Measurements from ENCODE around the gene WDPCP. TPM values are rescaled to one million over a fixed set of nuclear protein-coding genes. Genes with fewer than 3 reads are reported as not detected.
"Not testable (repeated sequence)": the region's sequence is repeated elsewhere in the genome, so short reads cannot be mapped to it uniquely, and the experiment has no call there.

Gene WDPCP
- total RNA-seq, 1 donor from 2014 or later = 12.3 TPM

- Histone ChIP-seq H3K4me3 (no peak overlapping the region), H3K36me3 (no peaks in the 10 kb centered on the region), H3K4me1 (no peaks in the 10 kb centered on the region), H3K27me3 (ENCODE audit: low read depth) (no peaks in the 10 kb centered on the region), H3K9me3 (peaks cover 52% of the 10 kb centered on the region), H3K27ac (no peak overlapping the region)
- ATAC-seq = no peak
- no peak for DNase-seq
- TF ChIP-seq CTCF (IDR thresholded peaks at IDR 0.05) = no peak
- intact Hi-C loops (cut with DNase I) = no loop called here
These were observed 287.4 kb downstream of the WDPCP start for GRCh38 chr2:63300835-63301234.

- Histone ChIP-seq H3K27ac (no peak overlapping the region), H3K27me3 (ENCODE audit: low read depth) (no peaks in the 10 kb centered on the region), H3K9me3 (peaks cover 33% of the 10 kb centered on the region), H3K4me3 (no peak overlapping the region), H3K36me3 (no peaks in the 10 kb centered on the region), H3K4me1 (no peaks in the 10 kb centered on the region)
- intact Hi-C loops (cut with DNase I) = no loop called here
- TF ChIP-seq CTCF (IDR thresholded peaks at IDR 0.05) = no peak
- ATAC-seq (no peak), DNase-seq (no peak)
These were observed 300.3 kb downstream of the WDPCP start for GRCh38 chr2:63287956-63288355.

- ATAC-seq; intact Hi-C loops (cut with DNase I); DNase-seq; H3K27me3 ChIP-seq (ENCODE audit: low read depth); H3K27ac ChIP-seq; H3K36me3 ChIP-seq; H3K4me1 ChIP-seq; H3K4me3 ChIP-seq: not testable (repeated sequence)
- H3K9me3 ChIP-seq = peaks cover 37% of the 10 kb centered on the region
These were observed 301.8 kb downstream of the WDPCP start for GRCh38 chr2:63286520-63286919.

- H3K27me3 ChIP-seq (ENCODE audit: low read depth) = no peaks in the 10 kb centered on the region
- H3K4me3 ChIP-seq = no peak overlapping the region
- peaks cover 62% of the 10 kb centered on the region for H3K9me3 ChIP-seq
- no peak for TF ChIP-seq CTCF (IDR thresholded peaks at IDR 0.05)
- H3K4me1 ChIP-seq = no peaks in the 10 kb centered on the region
- intact Hi-C loops (cut with DNase I) = no loop called here
- no peaks in the 10 kb centered on the region for H3K36me3 ChIP-seq
- no peak for ATAC-seq
- DNase-seq = no peak
- no peak overlapping the region for H3K27ac ChIP-seq
These were observed 305.0 kb downstream of the WDPCP start for GRCh38 chr2:63283273-63283672.

- no peak for ATAC-seq
- intact Hi-C loops (cut with DNase I) = no loop called here
These were observed 315.7 kb downstream of the WDPCP start for GRCh38 chr2:63272560-63272959.

GRCh38 chr2:63270717-63271116 is 317.6 kb downstream of the WDPCP start:
- Histone ChIP-seq H3K4me3 (no peak overlapping the region), H3K4me1 (no peaks in the 10 kb centered on the region), H3K9me3 (peaks cover 34% of the 10 kb centered on the region), H3K36me3 (no peaks in the 10 kb centered on the region), H3K27ac (no peak overlapping the region), H3K27me3 (ENCODE audit: low read depth) (no peaks in the 10 kb centered on the region)
- TF ChIP-seq CTCF (IDR thresholded peaks at IDR 0.05) = no peak
- ATAC-seq (no peak), DNase-seq (no peak)
- intact Hi-C loops (cut with DNase I) = no loop called here

More at GRCh38 chr2:63272560-63272959, 315.7 kb downstream of the WDPCP start:
- Histone ChIP-seq H3K4me1 (no peaks in the 10 kb centered on the region), H3K27me3 (ENCODE audit: low read depth) (no peaks in the 10 kb centered on the region), H3K4me3 (no peak overlapping the region), H3K9me3 (peaks cover 39% of the 10 kb centered on the region), H3K27ac (no peak overlapping the region), H3K36me3 (no peaks in the 10 kb centered on the region)
- DNase-seq = no peak
- TF ChIP-seq CTCF (IDR thresholded peaks at IDR 0.05) = no peak
